Stomach (tissue), 9 donors: Measurements from ENCODE around the gene BCL2L15. TPM values are rescaled to one million over a fixed set of nuclear protein-coding genes. Genes with fewer than 3 reads are reported as not detected.

ENCODE experiments used
- DNase-seq, 2 donors: peaks; one replicate each; pipeline versions ENCODE4 v3.0.0 to v3.0.0-alpha.2; 2013 to 2019
- H3K27ac ChIP-seq, 5 donors: fragments of 200-600 bp in 4 of 5; sonication (generic) in 4 of 5; one replicate each; pipeline ENCODE4 v1.5.1; 2013 to 2019; ENCODE audit warnings: mild to moderate bottlenecking in 1 of 5, moderate library complexity in 1 of 5
- H3K27me3 ChIP-seq, 3 donors: fragments of 200-600 bp; sonication (generic); one replicate each; pipeline ENCODE4 v1.5.1; 2017 to 2019; ENCODE audit warnings: mixed run types in 1 of 3
- H3K36me3 ChIP-seq, 4 donors: fragments of 200-600 bp; sonication (generic); 1 replicate in 3 of 4; 2 replicates in 1 of 4; pipeline ENCODE4 v1.5.1; 2016 to 2019
- H3K4me1 ChIP-seq, 4 donors: fragments of 200-600 bp; sonication (generic); one replicate each; pipeline ENCODE4 v1.5.1; 2016 to 2019
- H3K4me3 ChIP-seq, 4 donors: fragments of 200-600 bp; sonication (generic) in 3 of 4; one replicate each; pipeline ENCODE4 v1.5.1; 2016 to 2019; ENCODE audit warnings: mild to moderate bottlenecking in 1 of 4
- H3K9me3 ChIP-seq, 4 donors: fragments of 200-600 bp; sonication (generic); one replicate each; pipeline ENCODE4 v1.5.1; 2016 to 2019
- CTCF ChIP-seq, 7 experiments: fragments of 450-650 bp in 4 of 7; fragments of 200-600 bp in 3 of 7; sonication (generic) in 3 of 7; IDR thresholded peaks; one replicate each; pipeline ENCODE4 v1.5.1; 2016 to 2019; ENCODE audit warnings: antibody characterized with exemption in 7 of 7, control low read depth in 2 of 7, mild to moderate bottlenecking in 1 of 7
- EP300 ChIP-seq: sonication (generic); formaldehyde crosslinking; IDR thresholded peaks from one replicate; pipeline ENCODE4 v1.6.1; 2017; ENCODE audit warnings: antibody characterized with exemption
- POLR2A ChIP-seq, 4 donors: fragments of 450-650 bp; IDR thresholded peaks; one replicate each; pipeline ENCODE4 v1.6.1; 2016; ENCODE audit warnings: antibody characterized with exemption in 4 of 4, control low read depth in 2 of 4, mild to moderate bottlenecking in 1 of 4, moderate library complexity in 1 of 4
- POLR2AphosphoS5 ChIP-seq, 3 donors: sonication (generic); formaldehyde crosslinking; IDR thresholded peaks; one replicate each; pipeline ENCODE4 v1.6.1; 2016; ENCODE audit warnings: antibody characterized with exemption in 3 of 3
- WGBS, 5 donors: extraction: QIAGEN DNeasy Blood & Tissue Kit in 3 of 5; methylation state at CpG; one replicate each; pipeline versions ENCODE4 v1.1.5 to v1.1.7; 2013 to 2018; 5-methylcytosine and 5-hydroxymethylcytosine counted together
- intact Hi-C: fragments of 100-400 bp; cut with DNase I; formaldehyde crosslinking; loops from one replicate; pipeline ENCODE4 v1.15.1; 2023; ENCODE audit warnings: low total_unique reads
- polyA plus RNA-seq, 3 donors: library from polyadenylated mRNA; stranded (reverse); fragments of 200-250 nt; gene quantifications; one replicate each; pipeline ENCODE4 v1.2.3, GENCODE V29; 2013
- total RNA-seq, 5 donors: library from RNA; depleted of rRNA; stranded (reverse); fragments of >200 nt; gene quantifications; one replicate each; pipeline versions ENCODE4 v1.1.0 to v1.2.3, GENCODE V29; 2014 to 2016
- donor health status: healthy with polysubstance abuse.
- donor health status: Bipolar disorder and iron deficiency.
- donor health status: healthy.

The BCL2L15 gene
- total and polyA plus RNA-seq, 8 donors, result 11.3 to 425 (median 35.6) TPM

DNA sequence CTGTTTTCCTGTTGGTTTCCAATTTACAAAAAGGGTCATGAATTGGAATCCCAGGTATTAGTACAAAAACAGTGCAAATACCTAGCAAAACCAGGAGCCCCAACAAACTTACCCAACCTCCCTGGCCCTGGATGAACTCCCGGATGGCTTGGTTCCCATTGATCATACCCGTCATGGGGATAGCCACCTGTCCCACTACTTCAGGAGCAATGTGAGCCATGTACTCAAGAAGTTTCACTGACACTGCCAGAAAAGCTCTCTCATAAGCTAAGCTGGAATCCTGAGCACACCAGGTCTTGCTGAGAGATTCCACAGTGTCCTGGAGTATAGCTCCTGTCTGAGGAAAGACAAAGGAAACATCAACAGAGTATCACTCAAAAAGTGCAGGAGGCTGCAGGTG, 5.7 kb downstream of the BCL2L15 start:
- no peaks in the 10 kb centered on the region for H3K9me3 ChIP-seq
- H3K27ac ChIP-seq, result peak overlapping the region; percentile 0 to 86 (median 59)
- no peak for DNase-seq
- H3K4me3 ChIP-seq, result no peak overlapping the region
- WGBS, 5 donors, result 56 to 73% (median 64%) methylated on average over 2 of the region's 2 CpGs
- intact Hi-C loops, result no loop called here
- peaks cover 16 to 67% (median 32%) of the 10 kb centered on the region in 4 donors for H3K4me1 ChIP-seq
- no peaks in the 10 kb centered on the region for H3K36me3 ChIP-seq
- no peak for TF ChIP-seq POLR2AphosphoS5 (IDR thresholded peaks at IDR 0.05)
- TF ChIP-seq POLR2A (IDR thresholded peaks at IDR 0.05), result no peak
- TF ChIP-seq CTCF (IDR thresholded peaks at IDR 0.05), result no peak
- no peak for TF ChIP-seq EP300
- H3K27me3 ChIP-seq, result no peaks in the 10 kb centered on the region

DNA sequence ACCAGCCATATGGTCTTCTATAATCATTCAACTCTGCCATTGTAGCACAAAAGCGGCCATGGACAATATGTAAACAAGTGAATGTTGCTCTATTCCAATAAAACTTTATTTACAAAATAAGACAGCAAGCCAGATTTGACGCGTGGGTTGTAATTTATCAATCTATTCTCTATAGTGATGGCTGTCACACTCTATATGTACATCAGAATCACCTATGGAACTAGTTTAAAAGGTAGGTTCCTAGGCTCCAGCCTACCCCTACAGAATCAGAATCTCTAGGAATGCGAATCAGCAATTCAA, 7.7 kb downstream of the BCL2L15 start:
- WGBS, 5 donors, result 46 to 70% (median 51%) methylated on average over 4 of the region's 4 CpGs
- Histone ChIP-seq H3K36me3 (no peaks in the 10 kb centered on the region), H3K4me3 (no peak overlapping the region), H3K27ac (peak overlapping the region; percentile 34 to 86 (median 59)), H3K4me1 (peaks cover 16 to 55% (median 31%) of the 10 kb centered on the region in 4 donors), H3K9me3 (no peaks in the 10 kb centered on the region), H3K27me3 (no peaks in the 10 kb centered on the region)
- no peak for DNase-seq
- no peak for TF ChIP-seq EP300
- no peak for TF ChIP-seq CTCF (IDR thresholded peaks at IDR 0.05)
- no peak for TF ChIP-seq POLR2A (IDR thresholded peaks at IDR 0.05)
- no peak for TF ChIP-seq POLR2AphosphoS5 (IDR thresholded peaks at IDR 0.05)
- intact Hi-C loops, result no loop called here

DNA sequence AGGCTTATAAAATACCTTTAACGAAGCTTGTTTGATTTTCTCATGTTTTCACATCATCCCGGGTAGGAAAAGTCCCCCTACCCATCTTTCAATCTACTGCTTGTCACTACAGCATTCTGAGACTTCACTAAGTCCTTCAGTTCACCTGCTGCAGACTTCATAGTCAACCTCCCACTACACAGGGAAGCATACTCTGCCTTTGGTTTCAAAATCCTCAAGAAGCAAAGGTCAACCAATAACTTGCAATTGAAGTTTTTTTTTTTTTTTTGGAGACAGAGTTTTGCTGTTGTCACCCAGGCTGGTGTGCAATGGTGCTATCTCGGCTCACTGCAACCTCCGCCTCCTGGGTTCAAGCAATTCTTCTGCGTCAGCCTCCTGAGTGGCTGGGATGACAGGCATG, 11.2 kb downstream of the BCL2L15 start:
- intact Hi-C loops, result no loop called here

DNA sequence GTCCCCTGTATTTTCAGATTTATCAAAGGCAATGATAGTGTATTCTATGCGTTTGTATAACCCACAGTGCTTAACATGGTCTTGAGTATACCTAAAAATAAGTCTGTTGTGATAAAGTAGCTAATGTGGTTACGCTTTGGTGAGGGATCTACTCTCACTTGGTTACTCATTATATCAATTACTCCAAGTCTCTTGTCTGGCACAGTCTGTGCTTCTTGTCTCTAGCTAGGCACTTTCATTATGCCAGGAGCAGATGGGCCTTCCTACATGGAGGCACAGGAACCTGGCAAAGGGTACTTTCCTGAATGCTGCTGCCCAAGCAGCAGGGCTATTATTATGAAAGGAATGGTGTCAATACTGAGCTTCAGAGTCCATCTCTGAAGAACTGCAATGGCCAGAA, 11.7 kb downstream of the BCL2L15 start:
- TF ChIP-seq POLR2AphosphoS5 (IDR thresholded peaks at IDR 0.05), result no peak
- no peak for TF ChIP-seq EP300
- no peak for TF ChIP-seq CTCF (IDR thresholded peaks at IDR 0.05)
- no peak for TF ChIP-seq POLR2A (IDR thresholded peaks at IDR 0.05)
- WGBS, 5 donors, result 75 to 83% (median 80%) methylated on average over 2 of the region's 2 CpGs
- Histone ChIP-seq H3K36me3 (no peaks in the 10 kb centered on the region), H3K4me1 (peaks cover 16 to 39% (median 19%) of the 10 kb centered on the region in 4 donors), H3K27ac (no peak overlapping the region), H3K4me3 (no peak overlapping the region), H3K27me3 (no peaks in the 10 kb centered on the region), H3K9me3 (no peaks in the 10 kb centered on the region)
- no peak for DNase-seq
- intact Hi-C loops, result no loop called here

More for the DNA sequence above, 11.2 kb downstream of the BCL2L15 start:
- H3K4me3 ChIP-seq, result no peak overlapping the region
- H3K27me3 ChIP-seq, result no peaks in the 10 kb centered on the region
- no peaks in the 10 kb centered on the region for H3K36me3 ChIP-seq
- no peaks in the 10 kb centered on the region for H3K9me3 ChIP-seq
- no peak for DNase-seq
- WGBS, 5 donors, result 84 to 92% (median 85%) methylated on average over 5 of the region's 5 CpGs
- H3K27ac ChIP-seq, result no peak overlapping the region
- H3K4me1 ChIP-seq, result peaks cover 16 to 44% (median 23%) of the 10 kb centered on the region in 4 donors
- no peak for TF ChIP-seq EP300
- no peak for TF ChIP-seq POLR2AphosphoS5 (IDR thresholded peaks at IDR 0.05)
- no peak for TF ChIP-seq CTCF (IDR thresholded peaks at IDR 0.05)
- TF ChIP-seq POLR2A (IDR thresholded peaks at IDR 0.05), result no peak
